ENCODE data around the gene TDRD3.

Gene TDRD3

DNA sequence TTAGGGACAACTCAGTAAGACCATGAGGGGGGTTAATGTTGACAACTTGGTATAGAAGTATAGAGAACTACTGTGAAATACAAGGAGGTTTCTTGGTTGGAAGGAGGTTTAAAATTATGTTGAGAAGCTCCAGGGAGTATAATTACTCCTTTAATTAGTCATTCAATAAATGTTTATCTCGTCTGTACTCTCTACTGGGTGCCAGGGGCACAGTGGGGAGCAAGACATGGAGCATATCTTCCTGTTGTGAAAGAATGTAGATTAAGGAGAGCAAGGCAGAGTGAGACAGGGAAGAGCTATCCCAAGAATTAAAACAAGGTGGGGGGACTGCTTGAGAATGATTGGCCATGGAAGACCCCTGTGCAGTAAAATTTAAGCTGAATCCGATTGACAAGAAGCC is 33.7 kb upstream of the TDRD3 start:
- TF ChIP-seq TCF12 (IDR thresholded peaks at IDR 0.05; ENCODE audit: low read depth) (no peak), USF1 (IDR thresholded peaks at IDR 0.05) (no peak), TAF1 (IDR thresholded peaks at IDR 0.05; ENCODE audit: low read depth) (no peak), EP300 (IDR thresholded peaks at IDR 0.05; ENCODE audit: borderline replicate concordance) (no peak), REST (IDR thresholded peaks at IDR 0.05; ENCODE audit: low read depth) (no peak), CEBPB (IDR thresholded peaks at IDR 0.05) (no peak), RAD21 (IDR thresholded peaks at IDR 0.05; ENCODE audit: low read depth) (no peak), CREB1 (IDR thresholded peaks at IDR 0.05; ENCODE audit: low read depth) (no peak), ZBTB7A (IDR thresholded peaks at IDR 0.05; ENCODE audit: low read depth) (no peak), MAX (IDR thresholded peaks at IDR 0.05) (no peak), TEAD4 (IDR thresholded peaks at IDR 0.05) (no peak), FOXM1 (IDR thresholded peaks at IDR 0.05; ENCODE audit: borderline replicate concordance, low read depth) (no peak), EGR1 (IDR thresholded peaks at IDR 0.05) (no peak), NFIC (IDR thresholded peaks at IDR 0.05) (no peak), YY1 (IDR thresholded peaks at IDR 0.05; ENCODE audit: low read depth) (no peak)

- TF ChIP-seq REST (IDR thresholded peaks at IDR 0.05; ENCODE audit: low read depth) (no peak), NFIC (IDR thresholded peaks at IDR 0.05) (no peak), EGR1 (IDR thresholded peaks at IDR 0.05) (no peak), USF1 (IDR thresholded peaks at IDR 0.05) (no peak), FOXM1 (IDR thresholded peaks at IDR 0.05; ENCODE audit: borderline replicate concordance, low read depth) (no peak), TCF12 (IDR thresholded peaks at IDR 0.05; ENCODE audit: low read depth) (no peak), TEAD4 (IDR thresholded peaks at IDR 0.05) (no peak), MAX (IDR thresholded peaks at IDR 0.05) (no peak), ZBTB7A (IDR thresholded peaks at IDR 0.05; ENCODE audit: low read depth) (no peak)
These were observed 27.8 kb upstream of the TDRD3 start for GRCh38 chr13:60369242-60369641.

DNA sequence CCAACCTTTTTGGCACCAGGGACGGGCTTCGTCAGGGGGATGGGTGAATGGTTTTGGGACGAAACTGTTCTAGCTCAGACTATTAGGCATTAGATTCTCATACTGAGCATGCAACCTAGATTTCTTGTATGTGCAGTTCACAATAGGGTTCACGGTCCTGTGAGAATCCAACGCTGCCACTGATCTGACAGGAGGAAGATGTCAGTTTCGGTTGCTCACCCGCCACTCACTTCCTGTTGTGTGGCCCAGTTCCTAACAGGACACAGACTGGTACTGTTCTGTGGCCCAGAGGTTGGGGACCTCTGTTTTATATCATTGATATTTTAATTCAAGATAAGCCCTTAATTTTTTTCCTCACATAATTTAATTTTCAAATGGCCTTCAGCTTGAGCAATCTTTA is 26.7 kb upstream of the TDRD3 start:
- TF ChIP-seq NFIC (IDR thresholded peaks at IDR 0.05) = no peak
- no peak for TF ChIP-seq USF1 (IDR thresholded peaks at IDR 0.05)
- no peak for TF ChIP-seq EP300 (IDR thresholded peaks at IDR 0.05; ENCODE audit: borderline replicate concordance)
- TF ChIP-seq FOXM1 (IDR thresholded peaks at IDR 0.05; ENCODE audit: borderline replicate concordance, low read depth) = no peak
- no peak for TF ChIP-seq CEBPB (IDR thresholded peaks at IDR 0.05)
- TF ChIP-seq EGR1 (IDR thresholded peaks at IDR 0.05) = no peak
- TF ChIP-seq TCF12 (IDR thresholded peaks at IDR 0.05; ENCODE audit: low read depth) = no peak
- TF ChIP-seq ZBTB7A (IDR thresholded peaks at IDR 0.05; ENCODE audit: low read depth) = no peak
- TF ChIP-seq TAF1 (IDR thresholded peaks at IDR 0.05; ENCODE audit: low read depth) = no peak
- no peak for TF ChIP-seq MAX (IDR thresholded peaks at IDR 0.05)

GRCh38 chr13:60372141-60372540 is 24.9 kb upstream of the TDRD3 start:
- TF ChIP-seq TAF1 (IDR thresholded peaks at IDR 0.05; ENCODE audit: low read depth) (no peak), YY1 (IDR thresholded peaks at IDR 0.05; ENCODE audit: low read depth) (no peak), RAD21 (IDR thresholded peaks at IDR 0.05; ENCODE audit: low read depth) (no peak), REST (IDR thresholded peaks at IDR 0.05; ENCODE audit: low read depth) (no peak), MAX (IDR thresholded peaks at IDR 0.05) (no peak), NFIC (IDR thresholded peaks at IDR 0.05) (no peak), CEBPB (IDR thresholded peaks at IDR 0.05) (no peak), TEAD4 (IDR thresholded peaks at IDR 0.05) (no peak), ZBTB7A (IDR thresholded peaks at IDR 0.05; ENCODE audit: low read depth) (no peak), EP300 (IDR thresholded peaks at IDR 0.05; ENCODE audit: borderline replicate concordance) (no peak), FOXM1 (IDR thresholded peaks at IDR 0.05; ENCODE audit: borderline replicate concordance, low read depth) (no peak)
